ENCODE results near the gene UBE2E2.

Gene UBE2E2

DNA sequence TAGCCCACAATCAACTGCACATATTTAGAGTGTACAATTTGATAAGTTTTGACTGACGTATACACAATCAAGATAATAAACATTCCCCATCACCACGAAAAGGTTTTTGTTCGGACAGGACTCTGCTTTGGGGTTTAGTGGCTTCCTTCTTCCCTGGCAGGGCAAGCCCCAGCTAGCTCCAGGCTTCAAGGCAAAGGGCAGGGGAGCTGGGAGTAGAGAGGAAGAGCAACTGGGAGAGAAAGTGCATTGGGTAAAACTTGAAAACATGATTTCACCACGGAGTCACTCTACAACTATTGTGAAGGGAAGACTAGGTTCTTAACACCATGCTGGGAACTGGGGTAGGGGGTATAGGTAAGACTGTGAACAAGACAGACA is 417.5 kb downstream of the UBE2E2 start:
- no peak for DNase-seq (ENCODE audit: low spot score)

DNA sequence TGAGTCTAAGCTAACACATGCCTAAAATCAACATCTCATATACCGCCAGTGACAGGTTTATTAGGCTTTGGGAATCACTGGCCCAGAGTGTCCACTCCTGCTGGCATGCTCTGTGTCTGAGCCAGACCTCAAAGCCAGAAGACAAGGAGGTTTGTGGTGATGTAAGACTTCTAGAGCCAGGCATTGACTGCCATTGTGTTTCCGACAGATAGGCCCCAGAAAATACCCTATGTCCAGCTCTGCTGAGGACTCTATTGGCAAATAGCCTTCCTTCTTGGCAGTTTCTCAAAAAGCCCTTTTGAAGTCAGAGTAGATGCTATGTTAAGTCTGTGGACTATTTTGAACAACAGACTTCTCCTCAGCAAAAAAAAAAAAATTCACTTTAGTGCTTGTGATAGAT is 420.7 kb downstream of the UBE2E2 start:
- DNase-seq (ENCODE audit: low spot score) = no peak

DNA sequence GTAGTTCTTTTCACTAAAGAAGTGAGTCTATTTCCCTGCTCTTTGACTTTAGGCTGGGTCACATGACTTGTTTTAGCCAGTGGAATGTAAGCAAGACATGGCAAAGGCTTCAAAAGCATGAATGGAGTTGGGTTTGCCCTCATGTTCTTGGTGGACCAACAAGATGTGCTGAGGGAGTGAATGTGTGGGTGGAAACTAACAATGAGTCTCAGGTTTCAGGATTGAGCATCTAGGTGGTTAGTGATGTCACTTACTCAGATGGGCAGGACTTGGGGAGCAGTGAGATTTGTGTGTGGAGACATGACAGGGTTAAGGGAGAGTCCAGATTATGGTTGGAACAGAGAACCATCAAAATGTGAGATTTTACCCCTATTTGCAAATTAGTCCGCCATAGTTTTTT is 421.2 kb downstream of the UBE2E2 start:
- DNase-seq (ENCODE audit: low spot score) = no peak

DNA sequence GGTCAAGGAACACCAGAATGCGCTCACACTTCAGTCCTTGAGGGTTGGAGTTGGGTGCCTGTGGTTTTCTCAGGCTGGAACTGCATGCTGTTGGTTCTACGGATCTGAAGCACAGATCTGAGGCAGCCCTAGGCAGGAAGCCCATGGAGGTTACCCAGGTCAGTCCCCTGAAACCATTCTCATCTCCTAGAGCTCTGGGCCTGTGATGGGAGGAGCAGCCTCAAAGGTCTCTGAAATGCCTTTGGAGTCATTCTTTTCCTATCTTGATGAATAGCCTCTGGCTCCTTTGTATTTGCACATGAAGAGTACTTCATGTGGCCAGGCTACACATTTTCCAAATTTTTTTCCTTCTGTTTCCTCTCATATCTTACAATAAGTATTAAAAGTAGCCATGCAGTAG is 423.3 kb downstream of the UBE2E2 start:
- no peak for DNase-seq (ENCODE audit: low spot score)

DNA sequence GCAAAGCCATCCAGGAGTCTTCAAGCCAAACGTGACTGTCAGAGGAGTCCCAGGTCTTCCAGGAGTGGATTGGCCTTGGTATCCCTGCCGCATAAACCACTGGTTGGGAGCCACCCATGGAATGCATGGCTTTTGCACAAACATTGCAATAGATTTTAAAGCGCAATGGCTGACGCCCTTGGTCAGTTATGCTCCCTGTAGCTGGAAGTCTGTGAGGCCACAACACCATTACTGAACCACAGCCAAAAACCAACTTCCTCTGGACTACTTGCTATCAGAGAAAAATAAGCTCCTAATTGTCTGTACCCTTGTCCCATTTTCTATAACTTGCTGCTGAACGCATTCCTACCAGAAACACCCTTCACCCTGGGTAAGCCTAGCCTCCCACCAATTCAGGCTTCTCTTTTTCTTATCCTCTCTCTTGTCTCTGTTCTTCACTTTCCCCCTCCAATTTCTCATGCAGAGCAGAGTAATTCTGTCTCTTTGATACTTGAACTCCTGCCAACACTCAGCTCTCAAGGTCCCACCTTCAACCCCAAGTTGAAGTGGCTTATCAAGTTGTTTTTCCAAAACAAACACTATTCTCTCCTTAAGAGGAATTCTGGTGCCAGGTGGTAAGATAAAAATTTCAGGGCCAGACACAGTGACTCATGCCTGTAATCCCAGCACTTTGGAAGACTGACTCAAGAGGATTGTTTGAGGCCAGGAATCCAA is 426.2 kb downstream of the UBE2E2 start:
- DNase-seq (ENCODE audit: low spot score) = no peak

DNA sequence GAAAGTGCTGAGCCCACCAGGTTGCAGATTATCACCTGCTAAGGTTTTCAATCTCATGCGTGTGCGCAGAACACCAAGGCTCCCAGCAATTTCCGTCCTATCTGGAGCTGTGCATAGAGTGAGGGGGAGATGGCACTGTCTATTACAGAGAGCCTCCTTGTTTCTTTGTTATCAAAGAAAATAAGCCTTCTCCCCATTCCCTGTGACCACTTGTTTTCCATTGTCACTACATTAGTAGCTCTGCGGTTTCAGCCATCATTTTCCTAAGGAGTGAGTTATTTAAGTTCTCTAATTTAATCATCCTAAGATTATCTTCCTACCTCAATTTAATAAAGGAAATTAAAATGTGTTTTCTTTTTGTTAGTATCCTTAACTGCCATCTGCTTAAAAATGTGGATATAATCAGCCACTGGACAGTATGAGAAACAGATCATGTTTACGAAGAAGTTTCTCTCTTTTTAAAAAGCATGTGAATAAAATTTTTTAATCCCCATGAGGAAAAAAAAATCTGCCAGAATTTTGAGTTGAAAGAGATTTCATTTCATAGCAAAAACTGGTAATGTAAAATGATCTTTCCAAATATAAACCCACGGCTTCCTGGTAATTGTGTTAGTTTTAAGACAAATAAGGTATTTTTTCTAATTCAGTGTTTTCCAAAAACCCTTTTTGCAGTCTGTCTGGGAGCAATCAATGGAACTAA is 430.3 kb downstream of the UBE2E2 start:
- no peak for DNase-seq (ENCODE audit: low spot score)

GRCh38 chr3:23637339-23637738 is 434.2 kb downstream of the UBE2E2 start:
- DNase-seq (ENCODE audit: low spot score) = no peak

DNA sequence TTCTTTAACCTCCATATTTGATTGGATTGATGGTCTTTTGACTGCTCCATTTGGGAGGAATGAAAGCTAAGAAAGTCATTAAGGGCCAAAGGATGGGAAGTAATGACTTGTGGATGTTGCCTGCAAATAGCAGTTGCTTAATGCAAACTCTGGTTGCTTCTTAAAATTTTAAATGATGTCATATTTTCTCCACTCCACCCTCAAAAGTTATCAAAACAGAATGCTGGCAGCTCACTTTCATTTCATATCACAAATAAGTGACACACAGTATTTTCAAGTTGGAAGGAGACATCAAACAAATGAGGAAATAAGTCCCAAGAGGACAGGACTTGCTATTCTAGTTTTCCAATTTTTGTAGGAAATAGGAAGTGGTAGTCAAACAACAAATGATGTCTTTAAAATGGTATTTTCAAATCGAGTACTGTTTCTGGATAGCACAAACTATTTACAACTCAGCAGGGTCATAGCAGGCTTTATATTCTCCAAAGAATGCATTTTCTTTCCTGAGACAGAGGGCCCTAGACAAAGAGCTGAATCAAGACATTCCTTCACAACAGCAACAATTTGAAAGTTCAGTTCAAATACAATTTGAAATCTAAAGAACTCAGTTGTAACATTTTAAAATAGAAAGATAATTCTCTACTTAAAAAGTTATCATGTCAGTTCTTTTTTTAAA is 437.5 kb downstream of the UBE2E2 start:
- no peak for DNase-seq (ENCODE audit: low spot score)
